IPS-NIHi7 (cell line): ENCODE data around the gene ERLEC1.
"Not testable (repeated sequence)": the region's sequence is repeated elsewhere in the genome, so short reads cannot be mapped to it uniquely, and the experiment has no call there.

Experiments used
- DNase-seq: peaks from one replicate; pipeline ENCODE4 v3.0.0; 2012; ENCODE audit warnings: mixed read lengths; ENCODE audit errors: extremely low spot score

Gene ERLEC1

GRCh38 chr2:53780056-53780455 lies 6.8 kb upstream of the ERLEC1 start:
- no peak for DNase-seq

GRCh38 chr2:53782676-53783075 lies 4.2 kb upstream of the ERLEC1 start:
- DNase-seq, result no peak

GRCh38 chr2:53784436-53784835 lies 2.4 kb upstream of the ERLEC1 start:
- DNase-seq, result no peak

GRCh38 chr2:53785366-53785765 lies 1.5 kb upstream of the ERLEC1 start:
- no peak for DNase-seq

GRCh38 chr2:53786352-53786704 lies 516 bp upstream of the ERLEC1 start:
- DNase-seq, result peak; percentile 24

- peak; percentile 10 for DNase-seq
Measured at GRCh38 chr2:53787614-53788289, 908 bp downstream of the ERLEC1 start.

GRCh38 chr2:53793261-53793660 lies 6.4 kb downstream of the ERLEC1 start:
- DNase-seq, result no peak

GRCh38 chr2:53793821-53794220 lies 7.0 kb downstream of the ERLEC1 start:
- DNase-seq, result no peak

GRCh38 chr2:53801547-53801946 lies 14.7 kb downstream of the ERLEC1 start:
- no peak for DNase-seq

GRCh38 chr2:53802617-53803151 lies 15.8 kb downstream of the ERLEC1 start:
- DNase-seq, result no peak

GRCh38 chr2:53811601-53812000 lies 24.8 kb downstream of the ERLEC1 start:
- no peak for DNase-seq

- DNase-seq, result no peak
Measured at GRCh38 chr2:53813151-53813550, 26.3 kb downstream of the ERLEC1 start.

GRCh38 chr2:53818854-53819435 lies 32.1 kb downstream of the ERLEC1 start:
- no peak for DNase-seq

GRCh38 chr2:53819634-53820033 lies 32.8 kb downstream of the ERLEC1 start:
- DNase-seq, result no peak

GRCh38 chr2:53820048-53820447 lies 33.2 kb downstream of the ERLEC1 start:
- no peak for DNase-seq

- DNase-seq, result no peak
Measured at GRCh38 chr2:53820711-53821110, 33.9 kb downstream of the ERLEC1 start.

GRCh38 chr2:53821810-53822209 lies 35.0 kb downstream of the ERLEC1 start:
- DNase-seq, result no peak

GRCh38 chr2:53823639-53824038 lies 36.8 kb downstream of the ERLEC1 start:
- DNase-seq, result not testable (repeated sequence)

GRCh38 chr2:53826030-53826410 lies 39.2 kb downstream of the ERLEC1 start:
- DNase-seq, result no peak

GRCh38 chr2:53826587-53827397 lies 39.9 kb downstream of the ERLEC1 start:
- no peak for DNase-seq

- peak; percentile 38 for DNase-seq
Measured at GRCh38 chr2:53827398-53828175, 40.7 kb downstream of the ERLEC1 start.

GRCh38 chr2:53828331-53828730 lies 41.5 kb downstream of the ERLEC1 start:
- no peak for DNase-seq
